ENCODE results near the gene SORD.
"Not testable (repeated sequence)": the region's sequence is repeated elsewhere in the genome, so short reads cannot be mapped to it uniquely, and the experiment has no call there.

The SORD gene

GRCh38 chr15:45025627-45026026 lies 2.6 kb downstream of the SORD start:
- DNase-seq = not testable (repeated sequence)

- no peak for DNase-seq
Measured at GRCh38 chr15:45026651-45027190, 3.7 kb downstream of the SORD start.

GRCh38 chr15:45027220-45027619 lies 4.2 kb downstream of the SORD start:
- no peak for DNase-seq

GRCh38 chr15:45030743-45031142 lies 7.7 kb downstream of the SORD start:
- no peak for DNase-seq

GRCh38 chr15:45031522-45032028 lies 8.6 kb downstream of the SORD start:
- not testable (repeated sequence) for DNase-seq

GRCh38 chr15:45032501-45032900 lies 9.5 kb downstream of the SORD start:
- not testable (repeated sequence) for DNase-seq

- DNase-seq = not testable (repeated sequence)
Measured at GRCh38 chr15:45034087-45034486, 11.1 kb downstream of the SORD start.

GRCh38 chr15:45034600-45035375 lies 11.8 kb downstream of the SORD start:
- not testable (repeated sequence) for DNase-seq

- peak; percentile 59 for DNase-seq
Measured at GRCh38 chr15:45036812-45037781, 14.1 kb downstream of the SORD start.

- DNase-seq = no peak
Measured at GRCh38 chr15:45037936-45038335, 14.9 kb downstream of the SORD start.

GRCh38 chr15:45040396-45040795 lies 17.4 kb downstream of the SORD start:
- DNase-seq = not testable (repeated sequence)

- not testable (repeated sequence) for DNase-seq
Measured at GRCh38 chr15:45041538-45041937, 18.5 kb downstream of the SORD start.

- not testable (repeated sequence) for DNase-seq
Measured at GRCh38 chr15:45042859-45043258, 19.9 kb downstream of the SORD start.

GRCh38 chr15:45044270-45044669 lies 21.3 kb downstream of the SORD start:
- not testable (repeated sequence) for DNase-seq

GRCh38 chr15:45048449-45048793 lies 25.4 kb downstream of the SORD start:
- not testable (repeated sequence) for DNase-seq

- DNase-seq = no peak
Measured at GRCh38 chr15:45048794-45049631, 26.0 kb downstream of the SORD start.

- DNase-seq = no peak
Measured at GRCh38 chr15:45050587-45050986, 27.6 kb downstream of the SORD start.

- DNase-seq = not testable (repeated sequence)
Measured at GRCh38 chr15:45052676-45053075, 29.7 kb downstream of the SORD start.

GRCh38 chr15:45058690-45059675 lies 36.0 kb downstream of the SORD start:
- DNase-seq = not testable (repeated sequence)

- DNase-seq = not testable (repeated sequence)
Measured at GRCh38 chr15:45062301-45062700, 39.3 kb downstream of the SORD start.

GRCh38 chr15:45064386-45064785 lies 41.4 kb downstream of the SORD start:
- no peak for DNase-seq

Measured in right forelimb (tissue), 1 donor.